Endothelial cell of umbilical vein (primary cell): ENCODE data around the gene MSI1. TPM values are rescaled to one million over a fixed set of nuclear protein-coding genes. Genes with fewer than 3 reads are reported as not detected.

ENCODE experiments used
- BruUV-seq: library from RNA; stranded (reverse); fragments of 400-500 nt; replicated peaks from 2 replicates; lab custom pipeline; 2021; lab: Mats Ljungman, UMichigan
- CTCF ChIA-PET: fragments of 300-600, 350-600 bp; sonication (Branson Sonifier 250); formaldehyde crosslinking; loops from one replicate; lab custom pipeline; 2021; ENCODE audit warnings: antibody characterized with exemption, inconsistent platforms; lab: Charles Lee
- POLR2A ChIA-PET: fragments of 300-600, 350-600 bp; sonication (Branson Sonifier 250); formaldehyde crosslinking; loops from one replicate; lab custom pipeline; 2021; ENCODE audit warnings: antibody characterized with exemption, inconsistent platforms; lab: Charles Lee
- DNase-seq: peaks from one replicate; pipeline ENCODE4 v3.0.0-alpha.2; 2011; ENCODE audit warnings: low read depth, low spot score
- FAIRE-seq: peaks from 2 replicates; lab custom pipeline; 2011; peaks lifted over from hg19 to GRCh38; lab: Jason Lieb, UNC
- H2AFZ ChIP-seq: 2 replicates; pipeline ENCODE4 v1.6.0; 2012; ENCODE audit warnings: low read depth, low read length, control low read depth, inconsistent platforms
- H3K27ac ChIP-seq: 2 replicates; pipeline ENCODE4 v1.5.1; 2011; ENCODE audit warnings: low read depth, mild to moderate bottlenecking, control low read depth, low read length, moderate library complexity; ENCODE audit not compliant: insufficient read depth
- H3K27me3 ChIP-seq, 2 experiments: 2 replicates each; pipeline versions ENCODE4 v1.6.0 to v1.6.1; 2011; ENCODE audit warnings: low read length in 2 of 2, mixed read lengths in 1 of 2; ENCODE audit not compliant: control insufficient read depth in 2 of 2, insufficient read depth in 2 of 2
- H3K36me3 ChIP-seq, 2 experiments: 2 replicates in 1 of 2; 3 replicates in 1 of 2; pipeline ENCODE4 v1.5.1; 2011; ENCODE audit warnings: low read length in 2 of 2, mild to moderate bottlenecking in 1 of 2, moderate library complexity in 1 of 2; ENCODE audit not compliant: control insufficient read depth in 2 of 2, insufficient read depth in 2 of 2; ENCODE audit errors: extremely low read depth in 1 of 2
- H3K4me1 ChIP-seq: 3 replicates; pipeline ENCODE4 v1.5.1; 2011; ENCODE audit warnings: mild to moderate bottlenecking, low read length; ENCODE audit not compliant: control insufficient read depth, insufficient read depth; ENCODE audit errors: extremely low read depth
- H3K4me2 ChIP-seq: 2 replicates; pipeline ENCODE4 v1.6.1; 2011; ENCODE audit warnings: low read length, control low read depth, mixed read lengths; ENCODE audit not compliant: insufficient read depth
- H3K4me3 ChIP-seq, 3 experiments: fragments of 200-600 bp in 1 of 3; sonication (generic), shearing (Covaris generic) in 1 of 3; replicated peaks in 1 of 3; 2 replicates each; pipeline ENCODE4 v1.5.1; 2011 to 2016; ENCODE audit warnings: control low read depth in 3 of 3, low read length in 3 of 3, mild to moderate bottlenecking in 2 of 3, inconsistent platforms in 1 of 3, low read depth in 1 of 3, moderate library complexity in 1 of 3; ENCODE audit not compliant: insufficient read depth in 1 of 3
- H3K79me2 ChIP-seq: 2 replicates; pipeline ENCODE4 v1.6.0; 2012; ENCODE audit warnings: low read length, inconsistent platforms; ENCODE audit not compliant: control insufficient read depth, insufficient read depth
- H3K9ac ChIP-seq: replicated peaks from 2 replicates; pipeline ENCODE3; 2011; ENCODE audit warnings: low read length, control low read depth; ENCODE audit not compliant: insufficient read depth; ENCODE audit errors: extremely low read depth
- H3K9me1 ChIP-seq: replicated peaks from 3 replicates; pipeline ENCODE4 v1.6.0; 2011; ENCODE audit warnings: mild to moderate bottlenecking, low read length; ENCODE audit not compliant: control insufficient read depth, insufficient read depth; ENCODE audit errors: extremely low read depth
- H3K9me3 ChIP-seq: replicated peaks from 2 replicates; pipeline ENCODE4 v1.5.1; 2012; ENCODE audit warnings: low read length, inconsistent platforms; ENCODE audit not compliant: control insufficient read depth, insufficient read depth
- H4K20me1 ChIP-seq: replicated peaks from 2 replicates; pipeline ENCODE3; 2011; ENCODE audit warnings: mild to moderate bottlenecking, low read length; ENCODE audit not compliant: control insufficient read depth, insufficient read depth; ENCODE audit errors: extremely low read depth
- EZH2 ChIP-seq: IDR thresholded peaks from 2 replicates; pipeline ENCODE4 v1.6.1; 2012; ENCODE audit warnings: borderline replicate concordance, low read depth, mild to moderate bottlenecking, moderate library complexity, low read length, inconsistent platforms; ENCODE audit not compliant: severe bottlenecking
- FOS ChIP-seq: IDR thresholded peaks from 2 replicates; pipeline ENCODE4 v1.6.1; 2011; ENCODE audit warnings: mild to moderate bottlenecking, low read length, moderate library complexity, borderline replicate concordance; ENCODE audit not compliant: insufficient read depth
- GATA2 ChIP-seq: IDR thresholded peaks from 2 replicates; pipeline ENCODE4 v1.7.0; 2011; ENCODE audit warnings: low read depth, mild to moderate bottlenecking, moderate library complexity, mixed read lengths, low read length; ENCODE audit not compliant: insufficient read length, insufficient read depth
- JUN ChIP-seq: IDR thresholded peaks from 2 replicates; pipeline ENCODE4 v1.6.1; 2011; ENCODE audit warnings: borderline replicate concordance, low read depth; ENCODE audit not compliant: insufficient read length, insufficient read depth
- MYC ChIP-seq: IDR thresholded peaks from one replicate; pipeline ENCODE4 v1.6.1; 2011; ENCODE audit warnings: mild to moderate bottlenecking, low read depth, low read length
- POLR2A ChIP-seq: IDR thresholded peaks from 2 replicates; pipeline ENCODE4 v1.6.1; 2012; ENCODE audit warnings: low read depth, mild to moderate bottlenecking, control low read depth, low read length
- POLR2AphosphoS5 ChIP-seq: IDR thresholded peaks from 2 replicates; pipeline ENCODE4 v1.6.1; 2012; ENCODE audit warnings: low read depth, mild to moderate bottlenecking, control low read depth, low read length, moderate library complexity; ENCODE audit not compliant: insufficient read depth
- dilution Hi-C: fragments of 300-500 bp; cut with MboI; formaldehyde crosslinking; loops from one replicate; pipeline ENCODE4 v1.15.0; 2019; ENCODE audit warnings: low sequenced_read_pairs; ENCODE audit not compliant: extremely low pct_ligation_motif_present
- intact Hi-C: fragments of 100-400 bp; cut with micrococcal nuclease; formaldehyde crosslinking; loops from one replicate; pipeline ENCODE4 v1.10.0; 2022
- polyA plus RNA-seq, 4 experiments: library from polyadenylated mRNA; depleted of rRNA in 3 of 4; stranded (reverse) in 3 of 4; unstranded in 1 of 4; fragments of >200 nt; gene quantifications; 2 replicates each; pipeline versions ENCODE4 v1.2.1 to v1.2.3, GENCODE V29; 2011 to 2012; ENCODE audit warnings: missing spikeins in 1 of 4
- total RNA-seq: library from RNA; stranded (reverse); gene quantifications from 2 replicates; pipeline ENCODE4 v1.2.3, GENCODE V29; 2021
- TF ChIP-seq, protein P1 (sequence below), 2 donors: IDR thresholded peaks; 1 replicate in 1 of 2; 2 replicates in 1 of 2; pipeline ENCODE4 v1.5.1; 2011; ENCODE audit warnings: low read length in 2 of 2, mild to moderate bottlenecking in 2 of 2, moderate library complexity in 2 of 2, control low read depth in 1 of 2, inconsistent platforms in 1 of 2, low read depth in 1 of 2; ENCODE audit not compliant: insufficient read depth in 1 of 2; ENCODE audit errors: extremely low read depth in 1 of 2
- TF ChIP-seq, protein P2 (sequence below): IDR thresholded peaks from 2 replicates; pipeline ENCODE4 v1.6.1; 2011; ENCODE audit not compliant: insufficient read depth, insufficient read length

MSI1 gene
- total and polyA plus RNA-seq, 2 donors (not counting 3 experiments of a cell fraction or from before 2014, with no cell fraction given) = 0.01 TPM; not detected in 1

DNA sequence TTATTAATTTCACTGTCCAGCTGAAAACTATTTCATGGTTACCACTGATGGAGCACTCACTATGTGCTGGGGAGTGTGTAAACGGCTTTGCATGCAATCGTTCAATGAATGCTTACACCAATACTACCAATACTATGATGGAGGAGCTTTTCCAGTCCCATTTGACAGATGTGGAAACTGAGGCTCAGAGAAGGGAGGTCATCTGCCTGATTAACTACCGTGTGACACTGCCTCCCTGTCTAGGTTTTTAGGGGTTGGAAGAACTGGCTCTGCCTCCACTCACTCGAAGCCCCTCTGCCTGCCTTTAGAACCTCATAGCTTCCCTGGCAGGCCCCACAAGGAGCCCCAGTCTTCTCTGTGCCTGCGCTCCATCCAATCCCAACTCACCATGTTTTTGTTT lies 11.9 kb downstream of the MSI1 start:
- Histone ChIP-seq H3K27me3 (peaks cover 0 to 2% of the 10 kb centered on the region in 2 experiments), H3K9me1 (no peaks in the 10 kb centered on the region), H4K20me1 (no peaks in the 10 kb centered on the region), H3K36me3 (no peaks in the 10 kb centered on the region), H3K27ac (no peak overlapping the region), H3K79me2 (no peaks in the 10 kb centered on the region), H3K4me3 (no peak overlapping the region), H3K4me1 (no peaks in the 10 kb centered on the region), H3K4me2 (no peak overlapping the region), H3K9ac (no peak overlapping the region), H2AFZ (no peak overlapping the region), H3K9me3 (no peaks in the 10 kb centered on the region)
- FAIRE-seq (no peak), DNase-seq (no peak)
- no peak for TF ChIP-seq JUN
- TF ChIP-seq EZH2 = no peak
- TF ChIP-seq, protein P1, sequence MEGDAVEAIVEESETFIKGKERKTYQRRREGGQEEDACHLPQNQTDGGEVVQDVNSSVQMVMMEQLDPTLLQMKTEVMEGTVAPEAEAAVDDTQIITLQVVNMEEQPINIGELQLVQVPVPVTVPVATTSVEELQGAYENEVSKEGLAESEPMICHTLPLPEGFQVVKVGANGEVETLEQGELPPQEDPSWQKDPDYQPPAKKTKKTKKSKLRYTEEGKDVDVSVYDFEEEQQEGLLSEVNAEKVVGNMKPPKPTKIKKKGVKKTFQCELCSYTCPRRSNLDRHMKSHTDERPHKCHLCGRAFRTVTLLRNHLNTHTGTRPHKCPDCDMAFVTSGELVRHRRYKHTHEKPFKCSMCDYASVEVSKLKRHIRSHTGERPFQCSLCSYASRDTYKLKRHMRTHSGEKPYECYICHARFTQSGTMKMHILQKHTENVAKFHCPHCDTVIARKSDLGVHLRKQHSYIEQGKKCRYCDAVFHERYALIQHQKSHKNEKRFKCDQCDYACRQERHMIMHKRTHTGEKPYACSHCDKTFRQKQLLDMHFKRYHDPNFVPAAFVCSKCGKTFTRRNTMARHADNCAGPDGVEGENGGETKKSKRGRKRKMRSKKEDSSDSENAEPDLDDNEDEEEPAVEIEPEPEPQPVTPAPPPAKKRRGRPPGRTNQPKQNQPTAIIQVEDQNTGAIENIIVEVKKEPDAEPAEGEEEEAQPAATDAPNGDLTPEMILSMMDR (IDR thresholded peaks at IDR 0.05; ENCODE audit: extremely low read depth in 1 of 2, insufficient read depth in 1 of 2, low read depth in 1 of 2, low read length in 2 of 2) = no peak
- no peak for TF ChIP-seq POLR2AphosphoS5
- TF ChIP-seq, protein P2, sequence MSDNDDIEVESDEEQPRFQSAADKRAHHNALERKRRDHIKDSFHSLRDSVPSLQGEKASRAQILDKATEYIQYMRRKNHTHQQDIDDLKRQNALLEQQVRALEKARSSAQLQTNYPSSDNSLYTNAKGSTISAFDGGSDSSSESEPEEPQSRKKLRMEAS = no peak
- TF ChIP-seq GATA2 = no peak
- TF ChIP-seq MYC = no peak
- TF ChIP-seq POLR2A = no peak
- TF ChIP-seq FOS = no peak
- BruUV-seq = no TSS peak
- CTCF ChIA-PET = interaction anchor here (0.6 to 1.7 kb wide), 15 partner anchors 9 to 110 kb away, joined by 3 to 17 read pairs (median 3); partner anchors contain the start of genes COX6A1 and PLA2G1B
- intact Hi-C loops (loop anchor here (2.0 kb wide), 1 partner anchor 82 kb away; the partner anchor contains the start of gene COX6A1), dilution Hi-C loops (no loop called here)
- POLR2A ChIA-PET = no interaction called here
